Measurements from ENCODE around the gene VPS8.
A peak's percentile ranks its signal among the peaks of the same experiment; 100 is the strongest.
"Not testable (repeated sequence)": the region's sequence is repeated elsewhere in the genome, so short reads cannot be mapped to it uniquely, and the experiment has no call there.

The VPS8 gene

GRCh38 chr3:184986366-184986889 is 174.5 kb downstream of the VPS8 start:
- DNase-seq (ENCODE audit: low read depth), result no peak

DNA sequence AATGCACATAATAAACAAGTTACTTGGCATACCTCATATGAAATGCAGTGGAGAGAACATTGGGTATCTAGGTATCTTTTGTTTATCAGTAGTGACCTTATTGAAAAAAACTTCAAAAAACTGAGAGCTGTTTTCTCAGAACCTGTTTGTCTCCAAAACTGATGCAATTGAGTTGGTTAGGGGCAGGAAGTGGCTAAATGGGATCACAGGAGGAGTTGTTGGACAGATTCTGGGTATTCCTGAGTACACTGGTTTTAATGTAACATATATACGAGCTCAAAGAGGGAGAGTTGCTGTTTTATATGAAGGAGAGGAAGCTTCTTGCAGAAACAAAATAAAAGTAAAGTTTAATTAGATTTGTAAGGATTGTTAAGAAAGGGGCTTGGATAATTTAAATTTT is 181.4 kb downstream of the VPS8 start:
- DNase-seq (ENCODE audit: low read depth), result no peak

- not testable (repeated sequence) for DNase-seq (ENCODE audit: low read depth)
These were observed 191.9 kb downstream of the VPS8 start for GRCh38 chr3:185003876-185004275.

GRCh38 chr3:185009650-185010049 is 197.7 kb downstream of the VPS8 start:
- no peak for DNase-seq (ENCODE audit: low read depth)

DNA sequence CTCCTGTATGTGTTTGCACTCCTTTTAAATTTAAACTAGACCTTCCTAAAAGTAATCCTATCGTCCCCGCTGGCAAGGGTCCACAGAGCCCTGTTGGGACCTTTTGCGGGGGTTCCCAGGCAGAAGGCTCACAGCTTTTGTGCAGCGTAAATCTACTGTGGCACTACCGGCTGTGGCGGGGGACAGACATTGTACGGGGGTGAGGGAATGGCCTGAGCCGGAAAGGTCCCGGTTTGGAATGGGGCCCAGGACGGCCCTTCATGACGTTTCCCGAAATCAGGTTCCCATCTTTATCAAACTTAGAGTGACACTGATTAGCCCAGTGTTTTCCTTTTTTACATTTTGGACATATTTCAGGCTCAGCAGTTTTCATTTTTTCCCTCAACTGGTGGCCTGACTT is 205.6 kb downstream of the VPS8 start:
- DNase-seq (ENCODE audit: low read depth), result not testable (repeated sequence)

DNA sequence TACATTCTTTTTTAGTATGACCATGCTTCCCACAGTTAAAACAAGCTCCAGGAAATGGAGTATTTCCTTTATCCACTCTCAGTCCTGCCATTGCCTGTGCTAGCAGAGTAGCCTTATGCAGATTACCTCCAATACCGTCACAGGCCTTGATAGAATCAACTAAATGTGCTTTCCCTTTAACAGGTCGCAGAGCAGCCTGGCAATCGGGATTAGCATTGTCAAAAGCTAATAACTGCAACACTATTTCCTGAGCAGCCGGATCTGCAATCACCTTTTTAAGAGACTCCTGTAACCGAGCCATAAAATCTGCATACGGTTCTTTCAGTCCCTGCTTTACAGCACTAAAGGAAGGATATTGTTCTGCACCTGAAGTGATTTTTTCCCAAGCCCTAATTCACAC is 206.0 kb downstream of the VPS8 start:
- DNase-seq (ENCODE audit: low read depth), result not testable (repeated sequence)

GRCh38 chr3:185021256-185021655 is 209.3 kb downstream of the VPS8 start:
- peak; percentile 17 for DNase-seq (ENCODE audit: low read depth)

DNA sequence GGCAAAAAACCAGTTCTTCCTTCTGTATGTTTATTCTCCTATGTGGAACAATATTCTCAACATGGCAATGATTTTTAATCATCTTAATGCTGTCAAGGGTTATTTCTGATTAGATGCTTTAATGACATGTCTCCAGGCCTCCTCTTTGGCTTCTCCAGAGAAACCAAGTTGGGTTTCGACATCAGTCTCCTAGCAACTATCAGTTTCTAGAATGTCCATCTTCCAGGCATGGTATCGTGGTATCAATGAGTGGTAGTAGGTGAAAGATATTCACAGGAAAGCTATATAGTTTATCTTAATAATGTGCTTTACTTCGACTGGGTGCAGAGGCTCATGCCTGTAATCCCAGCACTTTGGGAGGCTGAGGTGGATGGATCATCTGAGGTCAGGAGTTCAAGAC is 212.4 kb downstream of the VPS8 start:
- DNase-seq (ENCODE audit: low read depth), result no peak

DNA sequence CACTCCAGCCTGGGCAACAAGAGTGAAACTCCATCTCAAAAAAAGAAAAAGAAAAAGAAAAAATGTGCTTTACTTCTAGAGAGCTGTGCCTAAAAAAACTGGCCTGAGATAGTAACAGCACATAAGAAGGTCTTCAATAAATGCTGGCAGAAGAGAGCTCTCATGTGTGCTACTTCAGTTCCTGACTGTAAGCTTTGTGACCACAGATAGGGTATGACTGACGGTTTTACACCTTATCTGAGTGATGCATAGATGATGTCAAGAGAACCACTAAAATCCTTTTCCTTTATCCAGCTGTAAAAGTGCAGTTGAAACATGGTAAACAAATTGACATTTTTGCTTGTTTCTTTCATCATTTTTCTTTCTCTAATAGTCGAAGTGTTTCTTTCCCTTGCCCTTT is 213.0 kb downstream of the VPS8 start:
- DNase-seq (ENCODE audit: low read depth), result peak; percentile 24

GRCh38 chr3:185028121-185028520 is 216.2 kb downstream of the VPS8 start:
- DNase-seq (ENCODE audit: low read depth), result no peak

DNA sequence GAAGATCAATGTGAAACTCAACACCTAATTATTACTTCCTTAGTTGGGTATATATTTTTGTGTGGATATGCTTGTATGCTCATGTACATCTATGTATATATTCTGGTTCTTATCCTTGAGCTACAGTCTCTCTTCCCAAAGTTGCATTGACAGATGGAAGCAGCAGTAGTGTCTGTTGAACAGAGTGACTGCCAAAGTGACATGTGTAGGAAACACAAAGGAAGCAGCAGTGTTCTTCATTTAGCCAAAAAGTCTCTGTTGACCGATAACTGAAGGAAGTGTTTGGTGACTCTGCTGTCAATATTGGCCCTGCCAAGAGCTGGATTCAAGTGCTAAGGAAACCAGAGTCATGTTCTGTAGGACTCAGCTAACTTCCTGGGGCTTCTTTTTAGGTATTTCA is 217.1 kb downstream of the VPS8 start:
- DNase-seq (ENCODE audit: low read depth), result no peak

DNA sequence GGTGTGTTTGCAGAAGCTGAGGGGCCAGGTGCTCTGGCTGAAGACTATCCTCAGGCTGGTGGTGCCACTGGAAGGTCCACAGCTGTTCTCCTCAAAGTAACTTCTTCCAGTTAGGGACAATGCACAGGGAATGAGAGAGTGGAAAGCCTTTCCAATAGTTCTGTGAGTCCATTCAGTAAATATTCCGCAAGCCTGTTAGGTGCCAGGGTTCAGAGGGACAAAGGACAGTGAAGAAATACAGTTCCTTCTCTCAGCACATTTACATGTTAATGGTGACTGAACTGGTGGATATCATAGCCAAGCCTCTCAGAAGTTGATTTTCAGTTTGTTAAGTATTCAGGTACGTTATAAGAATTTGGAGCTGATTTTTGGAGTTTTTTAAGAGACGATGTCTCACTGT is 218.4 kb downstream of the VPS8 start:
- no peak for DNase-seq (ENCODE audit: low read depth)

DNA sequence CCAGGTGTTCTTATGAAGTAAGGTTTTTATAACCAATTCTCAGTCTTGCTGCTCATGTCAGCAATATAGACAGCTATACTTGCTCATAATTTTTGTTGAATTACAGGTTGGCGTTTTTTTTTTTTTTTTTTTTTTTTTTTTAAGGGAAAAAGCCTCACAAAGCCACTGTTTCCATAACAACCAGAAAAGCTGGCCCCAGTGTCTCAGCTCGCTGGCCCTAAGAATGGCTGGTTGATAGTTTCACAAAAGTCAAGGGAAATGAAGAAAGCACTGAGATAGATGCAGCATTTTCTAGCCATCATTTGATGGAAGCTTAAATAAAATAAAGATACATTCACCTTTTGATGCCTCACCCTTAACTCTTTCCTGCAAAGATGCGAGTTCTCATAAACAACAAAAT is 219.0 kb downstream of the VPS8 start:
- DNase-seq (ENCODE audit: low read depth), result no peak

DNA sequence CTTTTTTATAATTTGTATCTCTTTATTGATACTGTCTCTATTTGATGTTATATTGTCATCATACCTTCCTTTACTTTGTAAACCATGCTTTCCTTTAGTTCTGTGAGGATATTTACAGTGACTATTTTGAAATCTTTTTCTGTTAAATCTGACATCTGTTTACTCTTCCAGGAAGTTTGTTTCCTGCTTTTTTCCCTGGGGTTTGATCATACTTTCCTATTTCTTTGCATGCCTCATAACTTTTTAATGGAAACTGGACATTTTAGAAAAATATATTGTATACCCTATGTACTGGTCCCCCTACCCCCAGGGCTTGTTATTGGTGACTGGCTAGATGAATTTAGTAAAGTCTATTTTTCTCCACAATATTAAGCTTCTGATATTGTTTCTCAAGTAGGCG is 225.8 kb downstream of the VPS8 start:
- DNase-seq (ENCODE audit: low read depth), result no peak

DNA sequence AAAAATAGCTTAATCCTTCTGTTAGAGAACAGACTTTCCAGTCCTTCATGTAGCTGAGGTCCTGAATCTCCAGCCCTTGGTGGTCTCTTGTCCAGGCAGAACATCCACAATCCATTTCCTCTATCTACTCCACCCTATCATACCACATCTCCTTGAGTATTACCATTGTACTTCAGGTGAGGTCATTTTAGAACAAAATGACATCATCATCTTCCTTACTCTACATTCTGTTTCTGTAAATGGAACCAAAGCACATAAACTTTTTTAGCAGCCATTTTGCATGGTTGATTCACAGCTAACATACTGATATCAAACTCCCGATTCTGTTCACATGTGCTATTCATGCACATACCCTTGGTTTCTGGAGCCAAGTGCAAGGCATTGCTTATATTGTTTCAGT is 228.5 kb downstream of the VPS8 start:
- no peak for DNase-seq (ENCODE audit: low read depth)

DNA sequence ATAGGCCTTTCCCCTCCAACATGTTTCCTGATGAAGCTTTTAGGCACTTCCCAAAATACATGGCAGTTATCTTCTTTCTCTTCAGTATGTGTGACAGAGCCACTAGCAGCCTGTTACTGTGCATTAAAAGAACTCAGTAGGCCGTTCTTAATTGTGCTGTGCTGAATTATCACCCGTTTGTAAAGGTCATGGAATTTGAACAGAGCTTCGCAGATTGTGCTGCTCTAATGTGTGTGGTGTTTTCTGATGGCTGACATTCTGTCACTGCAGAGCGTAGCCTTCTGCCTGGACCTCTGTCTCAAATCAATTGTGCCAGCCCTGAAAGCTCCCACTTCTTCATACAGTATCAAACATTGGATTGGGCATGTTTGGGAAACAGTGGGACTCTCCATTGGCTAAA is 229.6 kb downstream of the VPS8 start:
- no peak for DNase-seq (ENCODE audit: low read depth)

- no peak for DNase-seq (ENCODE audit: low read depth)
These were observed 230.5 kb downstream of the VPS8 start for GRCh38 chr3:185042312-185043050.

DNA sequence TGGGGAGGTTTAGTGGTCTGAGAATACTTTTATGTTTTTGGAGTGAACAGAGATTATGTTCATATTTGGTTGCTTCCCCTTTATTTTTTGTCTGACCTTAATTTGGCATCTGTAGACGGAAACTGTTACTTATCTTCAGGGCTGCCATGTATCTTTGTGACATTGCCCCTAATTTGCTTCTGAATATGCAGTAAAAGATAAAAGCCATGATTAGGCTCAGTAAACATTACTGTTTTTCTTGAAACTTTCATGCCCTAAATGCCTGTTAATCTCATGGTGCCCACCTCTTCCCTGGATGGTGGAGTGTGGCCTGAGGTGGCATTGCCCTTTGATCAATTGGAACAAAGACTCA is 234.2 kb downstream of the VPS8 start:
- no peak for DNase-seq (ENCODE audit: low read depth)

DNA sequence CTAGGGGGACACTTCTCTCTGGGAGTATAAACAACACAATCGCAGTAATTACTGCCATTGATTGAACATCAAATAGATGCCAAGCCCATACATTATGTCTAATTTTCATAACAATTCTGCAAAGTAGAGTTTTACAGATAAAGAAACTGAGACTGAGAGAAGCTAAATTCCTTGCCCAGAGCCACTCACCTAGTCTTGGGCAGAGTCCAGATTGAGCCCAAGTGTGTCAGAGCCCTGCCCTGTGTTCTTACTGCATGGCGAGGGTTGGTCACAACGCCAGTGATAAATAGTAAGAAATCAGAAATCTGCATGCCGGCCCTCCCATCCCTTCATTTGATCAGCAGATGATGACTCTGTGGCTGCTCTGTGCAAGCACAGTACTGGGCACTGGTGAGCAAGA is 234.6 kb downstream of the VPS8 start:
- DNase-seq (ENCODE audit: low read depth), result no peak

GRCh38 chr3:185049710-185050109 is 237.7 kb downstream of the VPS8 start:
- no peak for DNase-seq (ENCODE audit: low read depth)

DNA sequence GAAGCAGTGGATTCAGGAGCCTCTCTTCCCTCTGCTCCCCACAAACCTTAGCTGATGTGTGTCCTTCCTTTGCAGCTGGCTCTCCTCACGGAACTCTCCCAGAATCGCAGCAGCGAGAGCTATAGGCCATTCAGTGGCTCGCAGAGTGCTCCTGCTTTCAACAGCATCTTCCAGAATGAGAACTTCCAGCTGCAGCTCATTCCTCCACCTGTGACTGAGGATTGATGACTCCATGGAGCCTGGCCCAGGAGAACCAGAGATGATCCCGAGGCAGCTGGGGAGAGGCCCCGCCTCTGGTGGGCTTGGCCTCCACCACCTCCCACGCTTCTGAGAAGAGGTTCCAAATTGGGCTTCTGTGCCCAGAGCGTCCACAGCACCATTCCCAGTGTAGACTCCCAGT is 239.8 kb downstream of the VPS8 start:
- DNase-seq (ENCODE audit: low read depth), result no peak

GRCh38 chr3:185052631-185053030 is 240.7 kb downstream of the VPS8 start:
- no peak for DNase-seq (ENCODE audit: low read depth)

DNA sequence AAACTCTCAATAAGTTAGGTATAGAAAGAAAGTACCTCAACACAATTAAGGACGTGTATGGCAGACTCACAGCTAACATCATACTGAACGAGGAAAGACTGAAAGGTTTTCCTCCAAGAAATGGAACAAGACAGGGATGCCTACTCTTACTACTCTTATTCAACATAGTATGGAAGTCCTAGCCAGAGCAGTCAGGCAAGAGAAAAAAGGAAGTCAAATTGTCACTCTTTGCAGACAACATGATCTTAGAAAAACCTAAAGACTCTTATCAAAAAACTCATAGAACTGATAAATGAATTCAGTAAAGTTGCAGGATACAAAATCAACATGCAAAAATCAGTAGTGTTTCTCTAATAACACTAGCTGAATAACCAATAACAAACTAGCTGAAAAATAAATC is 244.9 kb downstream of the VPS8 start:
- no peak for DNase-seq (ENCODE audit: low read depth)

DNA sequence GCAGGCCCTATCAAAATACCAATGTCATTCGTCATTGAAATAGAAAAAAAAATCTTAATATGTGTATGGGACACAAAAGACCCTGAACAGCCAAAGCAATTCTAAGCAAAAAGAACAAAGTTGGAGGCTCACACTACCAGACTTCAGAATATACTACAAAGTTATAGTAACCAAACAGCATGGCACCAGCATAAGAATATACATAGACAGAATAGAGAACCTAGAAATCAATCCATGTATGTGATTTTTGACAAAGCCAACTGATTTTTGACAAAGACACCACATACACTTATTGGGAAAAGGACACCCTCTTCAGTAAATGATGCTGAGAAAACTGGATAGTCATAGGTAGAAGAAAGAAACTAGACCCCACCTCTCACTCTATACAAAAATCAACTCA is 245.9 kb downstream of the VPS8 start:
- no peak for DNase-seq (ENCODE audit: low read depth)
